ENCODE results near the gene ABCC1. TPM values are rescaled to one million over a fixed set of nuclear protein-coding genes. Genes with fewer than 3 reads are reported as not detected.

ABCC1 gene
- total RNA-seq, 1 experiment from 2014 or later: 56.4 TPM

- no peak overlapping the region for H3K4me3 Mint-ChIP-seq
- H3K27me3 Mint-ChIP-seq (ENCODE audit: low read depth): no peaks in the 10 kb centered on the region
- no peak for DNase-seq
- H3K4ac ChIP-seq (ENCODE audit: low read depth, low read length): no peak overlapping the region
- no peak overlapping the region for H3K9ac ChIP-seq (ENCODE audit: extremely low read depth, insufficient read length, low read length)
- H3K4me1 ChIP-seq (ENCODE audit: insufficient read depth, low read length): peaks cover 7% of the 10 kb centered on the region; the same call in 1 of the 2 replicates
- no peak overlapping the region for H2AFZ ChIP-seq (ENCODE audit: low read length)
- H2BK120ac ChIP-seq (ENCODE audit: low read depth, low read length, poor library complexity, severe bottlenecking): no peak overlapping the region
- H2AK5ac ChIP-seq (ENCODE audit: insufficient read length, low read length): no peak overlapping the region
- H3K79me2 ChIP-seq (ENCODE audit: insufficient read depth, low read length): peaks cover 16% of the 10 kb centered on the region; the same call in 1 of the 2 replicates
- no peak overlapping the region for H3K56ac ChIP-seq (ENCODE audit: insufficient read length, low read depth, low read length)
- no peak overlapping the region for H3T11ph ChIP-seq (ENCODE audit: low read length)
- no peak overlapping the region for H3K23ac ChIP-seq (ENCODE audit: insufficient read length, low read depth, low read length)
- no peaks in the 10 kb centered on the region for H3K27me3 ChIP-seq (ENCODE audit: insufficient read depth, low read length)
- H4K20me1 ChIP-seq (ENCODE audit: control insufficient read depth, insufficient read depth, insufficient read length): peaks cover 4% of the 10 kb centered on the region
- H3K9me3 ChIP-seq (ENCODE audit: control insufficient read depth, low read depth, low read length): peaks cover 9% of the 10 kb centered on the region
- no peak for TF ChIP-seq CTCF (conservative IDR thresholded peaks at IDR 0.05)
- no peak overlapping the region for H2BK20ac ChIP-seq (ENCODE audit: low read depth, low read length, poor library complexity, severe bottlenecking)
- H3K18ac ChIP-seq (ENCODE audit: insufficient read length, low read depth, low read length): no peak overlapping the region
- H3K4me2 ChIP-seq (ENCODE audit: insufficient read depth, insufficient read length, low read length): no peak overlapping the region
- H3K9me3 Mint-ChIP-seq: peaks cover 18 to 21% of the 10 kb centered on the region in 2 experiments
- no peak overlapping the region for H4K91ac ChIP-seq (ENCODE audit: insufficient read length, low read depth, low read length)
- H4K5ac ChIP-seq (ENCODE audit: insufficient read length, low read depth, low read length): no peak overlapping the region
- H3K27ac ChIP-seq (ENCODE audit: insufficient read length, low read depth, low read length): no peak overlapping the region
- no peak overlapping the region for H3K27ac Mint-ChIP-seq
- no peaks in the 10 kb centered on the region for H3K79me1 ChIP-seq (ENCODE audit: insufficient read depth, low read depth, low read length, poor library complexity, severe bottlenecking)
- no peak overlapping the region for H4K8ac ChIP-seq (replicated peaks; ENCODE audit: insufficient read length, low read depth, low read length)
- H2BK12ac ChIP-seq (ENCODE audit: insufficient read length, low read depth, low read length): no peak overlapping the region
- H3K36me3 Mint-ChIP-seq (ENCODE audit: insufficient read depth in 1 of 3, low read depth in 3 of 3): peaks cover 28 to 31% (median 28%) of the 10 kb centered on the region in 3 experiments
- H3K14ac ChIP-seq (ENCODE audit: insufficient read depth, low read length): no peak overlapping the region
- no peak overlapping the region for H2BK5ac ChIP-seq (ENCODE audit: insufficient read length, low read length)
- H3K23me2 ChIP-seq (ENCODE audit: insufficient read length, low read depth, low read length, poor library complexity, severe bottlenecking): peaks cover 2% of the 10 kb centered on the region
- peaks cover 44 to 47% of the 10 kb centered on the region in 2 experiments for H3K4me1 Mint-ChIP-seq
- no CpG with 5 or more reads among the region's 9 CpGs for whole genome bisulfite sequencing (ENCODE audit: extremely low coverage, insufficient read length, low lambda C conversion rate)
- no peak overlapping the region for H2BK15ac ChIP-seq (ENCODE audit: low read depth, low read length)
These were observed 36.8 kb downstream of the ABCC1 start for GRCh38 chr16:15986261-15986660.
